ENCODE results near the gene HIRA.

HIRA gene

GRCh38 chr22:19396561-19396933, 35.0 kb downstream of the HIRA start:
- Histone ChIP-seq H3F3A (ENCODE audit: insufficient read depth, low read length) (no peaks in the 10 kb centered on the region), H3K27me3 (replicated peaks; ENCODE audit: insufficient read depth, low read length) (no peaks in the 10 kb centered on the region), H3K79me2 (ENCODE audit: low read length) (peaks cover 15% of the 10 kb centered on the region; the same call in 1 of the 2 replicates), H3K4me3 (ENCODE audit: low read length) (no peak overlapping the region), H3K9ac (ENCODE audit: low read length) (no peak overlapping the region), H3K9me3 (replicated peaks; ENCODE audit: insufficient read depth, low read length) (no peaks in the 10 kb centered on the region), H2AFZ (ENCODE audit: low read length) (no peak overlapping the region), H4K20me1 (ENCODE audit: insufficient read depth, low read length) (no peaks in the 10 kb centered on the region), H3K9me2 (replicated peaks; ENCODE audit: insufficient read depth, low read length) (no peaks in the 10 kb centered on the region), H3K36me3 (replicated peaks; ENCODE audit: insufficient read depth, low read length) (no peaks in the 10 kb centered on the region; the same call in none of the 2 replicates), H3K4me1 (ENCODE audit: low read length) (no peaks in the 10 kb centered on the region), H3K4me2 (ENCODE audit: low read depth, low read length) (no peak overlapping the region), H3K27ac (ENCODE audit: low read length) (no peak overlapping the region)
- no peak for DNase-seq
- TF ChIP-seq EZH2phosphoT487 (IDR thresholded peaks at IDR 0.05; ENCODE audit: low read length) (no peak), EZH2 (optimal IDR thresholded peaks at IDR 0.05; ENCODE audit: low read depth, low read length) (no peak), CTCF (IDR thresholded peaks at IDR 0.05; ENCODE audit: low read length) (no peak)

DNA sequence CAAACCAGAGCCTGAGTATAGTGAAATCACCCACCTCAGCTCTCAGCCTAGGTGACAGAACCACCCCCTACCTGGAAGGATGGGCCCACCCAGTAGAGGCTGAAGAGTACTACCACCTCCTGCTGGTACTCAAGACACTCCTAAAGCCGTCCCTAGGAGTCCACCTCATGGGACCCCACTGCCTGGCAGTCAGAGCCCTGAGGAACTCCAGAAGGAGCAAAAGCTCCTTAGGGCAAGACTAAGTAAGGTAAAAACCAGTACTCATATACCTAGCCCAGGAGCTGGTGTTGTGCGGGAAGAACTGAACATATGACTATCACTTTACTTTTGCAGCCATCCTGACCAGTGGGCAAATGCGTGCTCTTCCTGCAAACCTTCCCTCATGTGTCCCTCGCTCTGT, 36.3 kb downstream of the HIRA start:
- no peaks in the 10 kb centered on the region for H4K20me1 ChIP-seq (ENCODE audit: insufficient read depth, low read length)
- H2AFZ ChIP-seq (ENCODE audit: low read length), result no peak overlapping the region
- H3K4me3 ChIP-seq (ENCODE audit: low read length), result no peak overlapping the region
- H3K36me3 ChIP-seq (replicated peaks; ENCODE audit: insufficient read depth, low read length), result peaks cover 5% of the 10 kb centered on the region
- no peak for TF ChIP-seq EZH2phosphoT487 (IDR thresholded peaks at IDR 0.05; ENCODE audit: low read length)
- H3K4me1 ChIP-seq (ENCODE audit: low read length), result no peaks in the 10 kb centered on the region
- H3K9ac ChIP-seq (ENCODE audit: low read length), result no peak overlapping the region
- H3K27ac ChIP-seq (ENCODE audit: low read length), result no peak overlapping the region
- no peaks in the 10 kb centered on the region for H3K9me2 ChIP-seq (replicated peaks; ENCODE audit: insufficient read depth, low read length)
- no peaks in the 10 kb centered on the region for H3K27me3 ChIP-seq (replicated peaks; ENCODE audit: insufficient read depth, low read length)
- DNase-seq, result no peak
- no peaks in the 10 kb centered on the region for H3K9me3 ChIP-seq (replicated peaks; ENCODE audit: insufficient read depth, low read length)
- no peak overlapping the region for H3K4me2 ChIP-seq (ENCODE audit: low read depth, low read length)
- peaks cover 15% of the 10 kb centered on the region; the same call in 1 of the 2 replicates for H3K79me2 ChIP-seq (ENCODE audit: low read length)
- 0 out of 2 replicates have a peak, but pooled peaks cover 3% of the 10 kb centered on the region for H3F3A ChIP-seq (ENCODE audit: insufficient read depth, low read length)

DNA sequence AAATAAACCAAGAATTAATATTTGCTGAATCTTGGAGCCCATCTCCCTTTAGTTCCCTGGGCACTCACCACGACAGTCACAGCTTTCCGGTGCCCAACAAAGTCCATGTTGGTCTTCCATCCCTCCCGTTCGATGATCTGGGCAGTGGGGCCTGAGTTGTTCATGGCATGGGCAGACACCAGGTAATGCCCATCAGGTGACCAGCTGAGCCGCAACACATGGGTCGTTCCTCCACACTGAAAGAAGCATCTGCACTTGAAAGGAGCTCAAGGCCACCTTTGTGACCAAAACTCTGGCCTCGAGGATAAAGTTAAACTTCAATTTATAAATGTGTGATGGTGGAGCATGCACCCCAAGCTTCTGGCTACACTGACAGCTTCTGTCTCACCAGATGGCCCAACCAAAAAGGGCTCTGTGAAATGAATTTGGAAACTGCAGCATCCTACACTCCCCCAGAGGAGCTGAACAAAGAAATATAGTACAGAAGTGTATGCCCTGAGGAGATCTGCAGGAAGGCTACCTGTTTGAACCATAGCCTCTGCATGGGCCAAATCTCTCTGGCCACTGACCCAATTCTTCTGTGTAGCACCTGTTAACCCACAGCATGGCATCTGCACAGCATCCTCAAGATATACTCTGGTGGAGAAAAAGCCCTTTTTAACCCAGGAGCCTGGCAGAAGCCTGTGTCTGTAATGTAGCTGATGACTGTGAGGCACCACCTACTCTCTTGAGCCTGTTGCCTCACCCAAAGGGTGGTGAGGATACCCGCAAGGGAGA, 37.1 kb downstream of the HIRA start:
- Histone ChIP-seq H3K36me3 (replicated peaks; ENCODE audit: insufficient read depth, low read length) (peaks cover 5% of the 10 kb centered on the region), H3K4me1 (ENCODE audit: low read length) (no peaks in the 10 kb centered on the region), H3K79me2 (ENCODE audit: low read length) (peaks cover 15% of the 10 kb centered on the region; the same call in 1 of the 2 replicates), H3K4me3 (ENCODE audit: low read length) (no peak overlapping the region), H3K9me2 (replicated peaks; ENCODE audit: insufficient read depth, low read length) (no peaks in the 10 kb centered on the region), H3K9ac (ENCODE audit: low read length) (no peak overlapping the region), H3K27me3 (replicated peaks; ENCODE audit: insufficient read depth, low read length) (no peaks in the 10 kb centered on the region), H3K4me2 (ENCODE audit: low read depth, low read length) (no peak overlapping the region), H3F3A (ENCODE audit: insufficient read depth, low read length) (0 out of 2 replicates have a peak, but pooled peaks cover 3% of the 10 kb centered on the region), H4K20me1 (ENCODE audit: insufficient read depth, low read length) (no peaks in the 10 kb centered on the region), H3K9me3 (replicated peaks; ENCODE audit: insufficient read depth, low read length) (no peaks in the 10 kb centered on the region), H3K27ac (ENCODE audit: low read length) (no peak overlapping the region), H2AFZ (ENCODE audit: low read length) (no peak overlapping the region)
- TF ChIP-seq CTCF (IDR thresholded peaks at IDR 0.05; ENCODE audit: low read length), result no peak
- no peak for TF ChIP-seq EZH2phosphoT487 (IDR thresholded peaks at IDR 0.05; ENCODE audit: low read length)
- no peak for TF ChIP-seq EZH2 (optimal IDR thresholded peaks at IDR 0.05; ENCODE audit: low read depth, low read length)
- no peak for DNase-seq

DNA sequence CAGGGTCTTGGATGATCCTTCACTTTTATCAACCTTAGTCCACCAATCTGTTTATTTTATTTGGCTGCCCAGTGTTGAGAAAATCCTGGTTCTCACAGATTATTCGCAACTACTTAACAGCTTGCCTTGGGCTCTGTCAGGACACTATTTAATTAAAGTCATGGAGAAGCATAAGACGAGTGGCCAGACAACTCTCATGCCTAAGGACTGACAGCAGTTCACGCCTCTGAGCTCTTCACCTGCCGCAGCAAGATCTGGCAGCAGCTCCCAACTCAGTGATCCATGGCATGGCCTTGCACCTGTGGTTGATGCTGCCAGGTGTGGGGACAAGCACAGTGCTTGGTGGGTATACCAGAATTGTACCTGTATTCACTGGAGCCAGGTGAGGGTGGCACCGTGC, 37.8 kb downstream of the HIRA start:
- H3K27me3 ChIP-seq (replicated peaks; ENCODE audit: insufficient read depth, low read length), result no peaks in the 10 kb centered on the region
- peaks cover 8% of the 10 kb centered on the region for H3K36me3 ChIP-seq (replicated peaks; ENCODE audit: insufficient read depth, low read length)
- no peak overlapping the region for H3K4me2 ChIP-seq (ENCODE audit: low read depth, low read length)

More for the DNA sequence above, 37.8 kb downstream of the HIRA start:
- DNase-seq, result no peak
- Histone ChIP-seq H3K79me2 (ENCODE audit: low read length) (peaks cover 15% of the 10 kb centered on the region; the same call in 1 of the 2 replicates), H3K27ac (ENCODE audit: low read length) (no peak overlapping the region), H3F3A (ENCODE audit: insufficient read depth, low read length) (0 out of 2 replicates have a peak, but pooled peaks cover 3% of the 10 kb centered on the region), H3K9me2 (replicated peaks; ENCODE audit: insufficient read depth, low read length) (no peaks in the 10 kb centered on the region), H4K20me1 (ENCODE audit: insufficient read depth, low read length) (no peaks in the 10 kb centered on the region), H2AFZ (ENCODE audit: low read length) (no peak overlapping the region), H3K4me1 (ENCODE audit: low read length) (no peaks in the 10 kb centered on the region), H3K9me3 (replicated peaks; ENCODE audit: insufficient read depth, low read length) (no peaks in the 10 kb centered on the region), H3K4me3 (ENCODE audit: low read length) (no peak overlapping the region), H3K9ac (ENCODE audit: low read length) (no peak overlapping the region)
- no peak for TF ChIP-seq CTCF (IDR thresholded peaks at IDR 0.05; ENCODE audit: low read length)
- TF ChIP-seq EZH2phosphoT487 (IDR thresholded peaks at IDR 0.05; ENCODE audit: low read length), result no peak
